GM18873 (cell line): ENCODE data around the gene MMP24OS.
"Not testable (repeated sequence)": the region's sequence is repeated elsewhere in the genome, so short reads cannot be mapped to it uniquely, and the experiment has no call there.

Source experiments
- ATAC-seq: cut with Tn5 transposase; IDR thresholded peaks from one replicate; pipeline ENCODE4 v1.9.1; 2021; ENCODE audit warnings: mild to moderate bottlenecking, moderate library complexity, moderate number of reproducible peaks; ENCODE audit not compliant: unreplicated experiment, low FRiP score

MMP24OS gene

GRCh38 chr20:35277531-35278395 is at the start of gene MMP24OS:
Gene MMP24OS, minus strand, starts transcription at chr20:35278122. Its CDS starts 193 bp downstream, at chr20:35277929.
- peak; percentile 61 for ATAC-seq

- no peak for ATAC-seq
Observed at GRCh38 chr20:35327074-35327976, 49.4 kb upstream of the MMP24OS start.

- no peak for ATAC-seq
Observed at GRCh38 chr20:35326740-35327073, 48.8 kb upstream of the MMP24OS start.

- no peak for ATAC-seq
Observed at GRCh38 chr20:35326021-35326739, 48.3 kb upstream of the MMP24OS start.

GRCh38 chr20:35325401-35325800 is 47.5 kb upstream of the MMP24OS start:
- no peak for ATAC-seq

GRCh38 chr20:35320396-35321126 is 42.6 kb upstream of the MMP24OS start:
- no peak for ATAC-seq

GRCh38 chr20:35319871-35320197 is 41.9 kb upstream of the MMP24OS start:
- ATAC-seq, result no peak

GRCh38 chr20:35319192-35319870 is 41.4 kb upstream of the MMP24OS start:
- no peak for ATAC-seq

GRCh38 chr20:35318502-35319157 is 40.7 kb upstream of the MMP24OS start:
- no peak for ATAC-seq

- ATAC-seq, result no peak
Observed at GRCh38 chr20:35317416-35318210, 39.7 kb upstream of the MMP24OS start.

- ATAC-seq, result no peak
Observed at GRCh38 chr20:35316086-35316485, 38.2 kb upstream of the MMP24OS start.

- ATAC-seq, result not testable (repeated sequence)
Observed at GRCh38 chr20:35315632-35316020, 37.7 kb upstream of the MMP24OS start.

GRCh38 chr20:35314816-35315631 is 37.1 kb upstream of the MMP24OS start:
- no peak for ATAC-seq

- no peak for ATAC-seq
Observed at GRCh38 chr20:35312318-35312717, 34.4 kb upstream of the MMP24OS start.

GRCh38 chr20:35311822-35312221 is 33.9 kb upstream of the MMP24OS start:
- ATAC-seq, result no peak

GRCh38 chr20:35311409-35311808 is 33.5 kb upstream of the MMP24OS start:
- no peak for ATAC-seq
